SU-DHL-6 (cell line): ENCODE results near the gene POLR2E.

ENCODE experiments used
- CTCF ChIP-seq: fragments of 200-600 bp; sonication (generic); IDR thresholded peaks from one replicate; pipeline ENCODE4 v1.5.1; 2017; ENCODE audit warnings: antibody characterized with exemption, mild to moderate bottlenecking, low read length, moderate library complexity; ENCODE audit not compliant: insufficient read depth, poor library complexity, severe bottlenecking
- EZH2phosphoT487 ChIP-seq: fragments of 200-600 bp; sonication (generic), shearing (Covaris generic); conservative IDR thresholded peaks from 2 replicates; pipeline ENCODE4 v1.6.1; 2018; ENCODE audit warnings: mild to moderate bottlenecking, antibody characterized with exemption, low read length, moderate library complexity, mixed read lengths

- TF ChIP-seq CTCF (no peak), EZH2phosphoT487 (no peak)
Measured at GRCh38 chr19:1085676-1086442, 9.3 kb downstream of the POLR2E start.
